ENCODE results near the gene IGFALS.

IGFALS gene

GRCh38 chr16:1825381-1825863, 31.9 kb upstream of the IGFALS start:
- TF ChIP-seq FOXK2 (IDR thresholded peaks at IDR 0.05) (no peak), SUZ12 (IDR thresholded peaks at IDR 0.05) (no peak), L3MBTL2 (conservative IDR thresholded peaks at IDR 0.05) (no peak), FOXM1 (IDR thresholded peaks at IDR 0.05; ENCODE audit: borderline replicate concordance) (no peak), BHLHE40 (IDR thresholded peaks at IDR 0.05; ENCODE audit: borderline replicate concordance) (no peak), FOXA1 (IDR thresholded peaks at IDR 0.05) (no peak), NFRKB (IDR thresholded peaks at IDR 0.05) (no peak), SP1 (IDR thresholded peaks at IDR 0.05) (no peak), ARNT (IDR thresholded peaks at IDR 0.05) (no peak)
- CTCF ChIA-PET: no interaction called here
- POLR2A ChIA-PET: interaction anchor here (1.0 to 1.5 kb wide), 2 partner anchors 42 to 139 kb away, joined by 3 read pairs; partner anchors contain the start of genes NUBP2 and RPS2
- no peak for DNase-seq (ENCODE audit: extremely low spot score)

- no peak for TF ChIP-seq LEF1 (IDR thresholded peaks at IDR 0.05; ENCODE audit: borderline replicate concordance)
- TF ChIP-seq FOXK2 (IDR thresholded peaks at IDR 0.05): no peak
- TF ChIP-seq FOXM1 (IDR thresholded peaks at IDR 0.05; ENCODE audit: borderline replicate concordance): no peak
- no peak for TF ChIP-seq ELF4 (IDR thresholded peaks at IDR 0.05)
- no peak for TF ChIP-seq NFRKB (IDR thresholded peaks at IDR 0.05)
- TF ChIP-seq SP1 (IDR thresholded peaks at IDR 0.05): no peak
- TF ChIP-seq TARDBP (IDR thresholded peaks at IDR 0.05): no peak
- TF ChIP-seq ZNF384 (IDR thresholded peaks at IDR 0.05): no peak
- TF ChIP-seq L3MBTL2 (conservative IDR thresholded peaks at IDR 0.05): no peak
- TF ChIP-seq SUZ12 (IDR thresholded peaks at IDR 0.05): no peak
- TF ChIP-seq CTBP1 (IDR thresholded peaks at IDR 0.05; ENCODE audit: borderline replicate concordance): no peak
- no peak for TF ChIP-seq HDGF (IDR thresholded peaks at IDR 0.05; ENCODE audit: borderline replicate concordance)
- TF ChIP-seq ARNT (IDR thresholded peaks at IDR 0.05): no peak
- no peak for TF ChIP-seq BHLHE40 (IDR thresholded peaks at IDR 0.05; ENCODE audit: borderline replicate concordance)
- TF ChIP-seq, protein P1, sequence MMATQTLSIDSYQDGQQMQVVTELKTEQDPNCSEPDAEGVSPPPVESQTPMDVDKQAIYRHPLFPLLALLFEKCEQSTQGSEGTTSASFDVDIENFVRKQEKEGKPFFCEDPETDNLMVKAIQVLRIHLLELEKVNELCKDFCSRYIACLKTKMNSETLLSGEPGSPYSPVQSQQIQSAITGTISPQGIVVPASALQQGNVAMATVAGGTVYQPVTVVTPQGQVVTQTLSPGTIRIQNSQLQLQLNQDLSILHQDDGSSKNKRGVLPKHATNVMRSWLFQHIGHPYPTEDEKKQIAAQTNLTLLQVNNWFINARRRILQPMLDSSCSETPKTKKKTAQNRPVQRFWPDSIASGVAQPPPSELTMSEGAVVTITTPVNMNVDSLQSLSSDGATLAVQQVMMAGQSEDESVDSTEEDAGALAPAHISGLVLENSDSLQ (IDR thresholded peaks at IDR 0.05): no peak
- no peak for TF ChIP-seq FOXA1 (IDR thresholded peaks at IDR 0.05)
- no peak for DNase-seq (ENCODE audit: extremely low spot score)
- POLR2A ChIA-PET: interaction anchor here (1.5 kb wide), 2 partner anchors 10 to 41 kb away, joined by 3 to 4 read pairs; partner anchors contain the start of gene NUBP2
Measured at GRCh38 chr16:1823821-1824220, 30.3 kb upstream of the IGFALS start.

GRCh38 chr16:1822801-1823200, 29.3 kb upstream of the IGFALS start:
- POLR2A ChIA-PET: interaction anchor here (1.2 to 1.5 kb wide), 2 partner anchors 9 to 40 kb away, joined by 4 to 5 read pairs; partner anchors contain the start of genes NUBP2 and SPSB3
- no peak for TF ChIP-seq ZNF384 (IDR thresholded peaks at IDR 0.05)
- TF ChIP-seq ARNT (IDR thresholded peaks at IDR 0.05): no peak
- no peak for TF ChIP-seq SP1 (IDR thresholded peaks at IDR 0.05)
- TF ChIP-seq FOXM1 (IDR thresholded peaks at IDR 0.05; ENCODE audit: borderline replicate concordance): no peak
- TF ChIP-seq HDGF (IDR thresholded peaks at IDR 0.05; ENCODE audit: borderline replicate concordance): no peak
- TF ChIP-seq, protein P1 (IDR thresholded peaks at IDR 0.05): no peak
- no peak for TF ChIP-seq LEF1 (IDR thresholded peaks at IDR 0.05; ENCODE audit: borderline replicate concordance)
- no peak for TF ChIP-seq ELF4 (IDR thresholded peaks at IDR 0.05)
- no peak for TF ChIP-seq NFRKB (IDR thresholded peaks at IDR 0.05)
- DNase-seq (ENCODE audit: extremely low spot score): no peak
- CTCF ChIA-PET: interaction anchor here (0.7 kb wide), 1 partner anchor 51 kb away, joined by 3 read pairs; no protein-coding TSS in a partner anchor

More at GRCh38 chr16:1823821-1824220, 30.3 kb upstream of the IGFALS start:
- CTCF ChIA-PET: interaction anchor here (0.7 kb wide), 1 partner anchor 50 kb away, joined by 3 read pairs; no protein-coding TSS in a partner anchor

GRCh38 chr16:1821861-1822611, 28.5 kb upstream of the IGFALS start:
- TF ChIP-seq NFRKB (IDR thresholded peaks at IDR 0.05) (no peak), FOXM1 (IDR thresholded peaks at IDR 0.05; ENCODE audit: borderline replicate concordance) (no peak), ELF4 (IDR thresholded peaks at IDR 0.05) (no peak), HDGF (IDR thresholded peaks at IDR 0.05; ENCODE audit: borderline replicate concordance) (no peak)
- ChIA-PET CTCF (no interaction called here), POLR2A (interaction anchor here (1.2 kb wide), 1 partner anchor 39 kb away, joined by 5 read pairs; the partner anchor contains the start of genes NUBP2 and SPSB3)
- DNase-seq (ENCODE audit: extremely low spot score): no peak

DNA sequence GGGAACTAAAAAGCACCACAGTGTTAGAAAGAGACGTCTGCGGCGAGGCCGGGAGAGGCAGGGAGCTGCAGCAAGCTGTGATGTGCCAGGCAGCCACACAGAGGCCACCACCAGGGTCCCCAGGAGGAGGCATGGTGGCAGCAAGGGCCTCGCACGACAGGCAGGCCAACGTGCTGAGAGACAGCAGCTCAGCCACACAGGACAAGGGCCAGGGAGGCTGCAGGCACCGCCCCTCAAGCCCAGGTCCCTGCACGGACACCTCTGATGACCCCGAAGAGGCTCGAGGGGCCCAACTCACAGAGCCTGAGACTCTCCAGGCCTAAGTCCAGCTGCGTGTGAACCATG, 27.4 kb upstream of the IGFALS start:
- POLR2A ChIA-PET: interaction anchor here (0.6 kb wide), 1 partner anchor 18 kb away, joined by 5 read pairs; no protein-coding TSS in a partner anchor

More for the DNA sequence above, 27.4 kb upstream of the IGFALS start:
- no peak for DNase-seq (ENCODE audit: extremely low spot score)
- no peak for TF ChIP-seq NFRKB (IDR thresholded peaks at IDR 0.05)
- no peak for TF ChIP-seq L3MBTL2 (conservative IDR thresholded peaks at IDR 0.05)
- no peak for TF ChIP-seq HDGF (IDR thresholded peaks at IDR 0.05; ENCODE audit: borderline replicate concordance)
- TF ChIP-seq SUZ12 (IDR thresholded peaks at IDR 0.05): no peak
- TF ChIP-seq TARDBP (IDR thresholded peaks at IDR 0.05): no peak
- no peak for TF ChIP-seq ELF4 (IDR thresholded peaks at IDR 0.05)
- TF ChIP-seq, protein P1 (IDR thresholded peaks at IDR 0.05): no peak
- no peak for TF ChIP-seq CTBP1 (IDR thresholded peaks at IDR 0.05; ENCODE audit: borderline replicate concordance)
- no peak for TF ChIP-seq FOXK2 (IDR thresholded peaks at IDR 0.05)
- TF ChIP-seq ZNF384 (IDR thresholded peaks at IDR 0.05): no peak
- no peak for TF ChIP-seq LEF1 (IDR thresholded peaks at IDR 0.05; ENCODE audit: borderline replicate concordance)
- no peak for TF ChIP-seq FOXA1 (IDR thresholded peaks at IDR 0.05)
- TF ChIP-seq FOXM1 (IDR thresholded peaks at IDR 0.05; ENCODE audit: borderline replicate concordance): no peak
- CTCF ChIA-PET: no interaction called here
